ENCODE data around the gene TMEM40.
"Not testable (repeated sequence)": the region's sequence is repeated elsewhere in the genome, so short reads cannot be mapped to it uniquely, and the experiment has no call there.

DNA sequence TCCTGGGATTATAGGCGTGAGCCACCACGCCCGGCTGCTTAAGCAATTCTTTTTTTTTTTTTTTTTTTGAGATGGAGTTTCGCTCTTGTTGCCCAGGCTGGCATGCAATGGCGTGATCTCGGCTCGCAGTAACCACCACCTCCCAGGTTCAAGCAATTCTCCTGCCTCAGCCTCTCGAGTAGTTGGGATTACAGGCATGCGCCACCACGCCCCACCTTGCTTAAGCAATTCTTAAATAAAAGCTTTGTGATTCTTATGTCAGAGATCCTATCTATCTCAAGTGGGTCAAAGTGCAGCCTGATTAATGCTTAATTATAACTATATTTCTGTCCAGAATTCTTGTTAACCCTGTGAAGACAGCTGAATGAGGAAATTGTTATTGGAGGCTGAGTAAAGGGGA is 57.5 kb downstream of the TMEM40 start:
- TF ChIP-seq, protein P1, sequence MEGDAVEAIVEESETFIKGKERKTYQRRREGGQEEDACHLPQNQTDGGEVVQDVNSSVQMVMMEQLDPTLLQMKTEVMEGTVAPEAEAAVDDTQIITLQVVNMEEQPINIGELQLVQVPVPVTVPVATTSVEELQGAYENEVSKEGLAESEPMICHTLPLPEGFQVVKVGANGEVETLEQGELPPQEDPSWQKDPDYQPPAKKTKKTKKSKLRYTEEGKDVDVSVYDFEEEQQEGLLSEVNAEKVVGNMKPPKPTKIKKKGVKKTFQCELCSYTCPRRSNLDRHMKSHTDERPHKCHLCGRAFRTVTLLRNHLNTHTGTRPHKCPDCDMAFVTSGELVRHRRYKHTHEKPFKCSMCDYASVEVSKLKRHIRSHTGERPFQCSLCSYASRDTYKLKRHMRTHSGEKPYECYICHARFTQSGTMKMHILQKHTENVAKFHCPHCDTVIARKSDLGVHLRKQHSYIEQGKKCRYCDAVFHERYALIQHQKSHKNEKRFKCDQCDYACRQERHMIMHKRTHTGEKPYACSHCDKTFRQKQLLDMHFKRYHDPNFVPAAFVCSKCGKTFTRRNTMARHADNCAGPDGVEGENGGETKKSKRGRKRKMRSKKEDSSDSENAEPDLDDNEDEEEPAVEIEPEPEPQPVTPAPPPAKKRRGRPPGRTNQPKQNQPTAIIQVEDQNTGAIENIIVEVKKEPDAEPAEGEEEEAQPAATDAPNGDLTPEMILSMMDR (IDR thresholded peaks at IDR 0.05; ENCODE audit: borderline replicate concordance, extremely low read depth, low read length, poor library complexity, severe bottlenecking), result not testable (repeated sequence)
- TF ChIP-seq EZH2 (IDR thresholded peaks at IDR 0.05; ENCODE audit: borderline replicate concordance, low read depth, low read length, severe bottlenecking), result not testable (repeated sequence)
